DOHH2 (cell line): ENCODE measurements around the gene SCAMP2.

Experiments used
- H3F3A ChIP-seq: fragments of 200-600 bp; sonication (generic), shearing (Covaris generic); 2 replicates; pipeline ENCODE4 v1.6.0; 2016; ENCODE audit warnings: antibody characterized with exemption, mild to moderate bottlenecking; ENCODE audit not compliant: control insufficient read depth, insufficient read depth
- H3K27ac ChIP-seq: fragments of 200-600 bp; sonication (generic); 2 replicates; pipeline ENCODE4 v1.5.1; 2014; ENCODE audit warnings: low read depth, mild to moderate bottlenecking, low read length, moderate library complexity
- H3K27me3 ChIP-seq: fragments of 200-600 bp; sonication (generic); 2 replicates; pipeline ENCODE4 v1.6.1; 2014; ENCODE audit warnings: mild to moderate bottlenecking, low read length, mixed read lengths; ENCODE audit not compliant: control insufficient read depth
- H3K36me3 ChIP-seq: fragments of 200-600 bp; sonication (generic); 2 replicates; pipeline ENCODE4 v1.6.1; 2014; ENCODE audit warnings: mild to moderate bottlenecking, low read length, moderate library complexity, mixed read lengths; ENCODE audit not compliant: control insufficient read depth
- H3K4me1 ChIP-seq: fragments of 200-600 bp; sonication (generic); 2 replicates; pipeline ENCODE4 v1.6.1; 2014; ENCODE audit warnings: mild to moderate bottlenecking, low read length, mixed read lengths; ENCODE audit not compliant: control insufficient read depth
- H3K4me2 ChIP-seq: fragments of 200-600 bp; sonication (generic); 2 replicates; pipeline ENCODE4 v1.6.0; 2014; ENCODE audit warnings: mild to moderate bottlenecking, low read length, moderate library complexity
- H3K4me3 ChIP-seq: fragments of 200-600 bp; sonication (generic); 2 replicates; pipeline ENCODE4 v1.5.1; 2014; ENCODE audit warnings: mild to moderate bottlenecking, low read length, mixed read lengths
- H3K79me2 ChIP-seq: fragments of 200-600 bp; sonication (generic); 2 replicates; pipeline ENCODE4 v1.6.1; 2014; ENCODE audit warnings: mild to moderate bottlenecking, low read length, mixed read lengths; ENCODE audit not compliant: control insufficient read depth
- H3K9me2 ChIP-seq: fragments of 200-600 bp; sonication (generic); replicated peaks from 2 replicates; pipeline ENCODE4 v1.6.1; 2014; ENCODE audit warnings: mild to moderate bottlenecking, low read length, mixed read lengths; ENCODE audit not compliant: control insufficient read depth
- H3K9me3 ChIP-seq: fragments of 200-600 bp; sonication (generic); 2 replicates; pipeline ENCODE4 v1.6.1; 2014; ENCODE audit warnings: antibody characterized with exemption, low read length, mixed read lengths; ENCODE audit not compliant: control insufficient read depth, insufficient read depth
- H4K20me1 ChIP-seq: fragments of 200-600 bp; sonication (generic); 2 replicates; pipeline ENCODE4 v1.6.0; 2014; ENCODE audit warnings: low read depth, mild to moderate bottlenecking, antibody characterized with exemption, low read length, moderate library complexity; ENCODE audit not compliant: control insufficient read depth, insufficient read depth
- CTCF ChIP-seq: fragments of 200-600 bp; sonication (generic); IDR thresholded peaks from one replicate; pipeline ENCODE4 v1.5.1; 2014; ENCODE audit warnings: antibody characterized with exemption, mild to moderate bottlenecking, low read depth, low read length; ENCODE audit not compliant: poor library complexity, severe bottlenecking
- EZH2phosphoT487 ChIP-seq: fragments of 200-600 bp; sonication (generic); IDR thresholded peaks from 2 replicates; pipeline ENCODE4 v1.6.1; 2017; ENCODE audit warnings: borderline replicate concordance, mild to moderate bottlenecking, antibody characterized with exemption, low read length, moderate library complexity, mixed read lengths

SCAMP2 gene

GRCh38 chr15:74826921-74827320 lies 46.2 kb downstream of the SCAMP2 start:
- Histone ChIP-seq H3K9me3 (no peaks in the 10 kb centered on the region), H3K9me2 (no peaks in the 10 kb centered on the region), H4K20me1 (no peaks in the 10 kb centered on the region), H3K4me2 (no peak overlapping the region), H3K4me3 (no peak overlapping the region), H3K4me1 (peaks cover 11% of the 10 kb centered on the region), H3K79me2 (no peaks in the 10 kb centered on the region), H3K36me3 (no peaks in the 10 kb centered on the region), H3F3A (no peaks in the 10 kb centered on the region), H3K27me3 (peaks cover 20% of the 10 kb centered on the region), H3K27ac (no peak overlapping the region)
- no peak for TF ChIP-seq EZH2phosphoT487
- TF ChIP-seq CTCF: no peak

- no peaks in the 10 kb centered on the region for H3K79me2 ChIP-seq
- H3K4me1 ChIP-seq: peaks cover 14% of the 10 kb centered on the region
- H3K9me3 ChIP-seq: no peaks in the 10 kb centered on the region
- no peak within 1 kb of the TSS for H3K4me3 ChIP-seq
- H3K36me3 ChIP-seq: no peaks in the 10 kb centered on the region
- no peak within 1 kb of the TSS for H3K27ac ChIP-seq
- peaks cover 20% of the 10 kb centered on the region for H3K27me3 ChIP-seq
- no peaks in the 10 kb centered on the region for H3K9me2 ChIP-seq
- no peaks in the 10 kb centered on the region for H4K20me1 ChIP-seq
- TF ChIP-seq EZH2phosphoT487: no peak
- no peak for TF ChIP-seq CTCF
- no peak within 1 kb of the TSS for H3K4me2 ChIP-seq
- H3F3A ChIP-seq: no peaks in the 10 kb centered on the region
These were observed 46.8 kb downstream of the SCAMP2 start, which contains the start of gene CPLX3 for GRCh38 chr15:74826364-74826819. CPLX3 (plus strand) TSS chr15:74826627; CDS start chr15:74826704, 77 bp downstream.

GRCh38 chr15:74825866-74826265 lies 47.3 kb downstream of the SCAMP2 start:
- H3K27me3 ChIP-seq: peaks cover 20% of the 10 kb centered on the region
- H3K4me1 ChIP-seq: peaks cover 20% of the 10 kb centered on the region
- H3K79me2 ChIP-seq: no peaks in the 10 kb centered on the region

More at GRCh38 chr15:74825866-74826265, 47.3 kb downstream of the SCAMP2 start:
- no peaks in the 10 kb centered on the region for H3K9me2 ChIP-seq
- no peak overlapping the region for H3K4me2 ChIP-seq
- no peaks in the 10 kb centered on the region for H3K9me3 ChIP-seq
- no peak overlapping the region for H3K27ac ChIP-seq
- no peaks in the 10 kb centered on the region for H3K36me3 ChIP-seq
- TF ChIP-seq EZH2phosphoT487 (no peak), CTCF (no peak)
- no peaks in the 10 kb centered on the region for H3F3A ChIP-seq
- no peaks in the 10 kb centered on the region for H4K20me1 ChIP-seq
- no peak overlapping the region for H3K4me3 ChIP-seq
